ENCODE results near the gene C16orf96. TPM values are rescaled to one million over a fixed set of nuclear protein-coding genes. Genes with fewer than 3 reads are reported as not detected.

Gene C16orf96
- total RNA-seq, 1 donor from 2014 or later: 0.30 TPM

DNA sequence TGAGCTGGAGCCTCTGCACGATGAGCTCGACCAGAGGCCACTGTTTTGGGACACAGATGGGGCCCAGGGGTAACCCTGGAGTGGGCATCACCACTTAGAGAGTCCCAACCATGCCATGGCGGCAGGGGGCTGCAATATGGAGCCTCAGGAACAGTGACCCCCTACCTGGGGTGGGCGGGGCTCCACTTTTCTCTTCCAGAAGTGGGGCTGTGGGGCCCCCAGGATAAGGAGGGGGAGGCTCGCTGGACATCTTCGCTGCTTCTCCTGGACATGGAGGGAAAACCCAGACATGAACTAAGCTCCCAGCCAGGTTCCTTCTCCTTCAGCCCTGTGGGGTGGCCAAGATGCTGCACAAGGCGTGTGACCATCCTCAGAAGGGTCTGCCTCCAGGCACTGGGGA, 42.3 kb upstream of the C16orf96 start:
- H3K4me3 Mint-ChIP-seq: no peak overlapping the region
- no peak overlapping the region for H3K27ac Mint-ChIP-seq (ENCODE audit: unreplicated experiment)
- H3K36me3 Mint-ChIP-seq (ENCODE audit: low read depth): no peaks in the 10 kb centered on the region
- DNase-seq (ENCODE audit: low read depth, low spot score): no peak
- no peaks in the 10 kb centered on the region for H3K27me3 Mint-ChIP-seq (ENCODE audit: low read depth)
- H3K4me1 Mint-ChIP-seq: no peaks in the 10 kb centered on the region
- H3K9me3 Mint-ChIP-seq: no peaks in the 10 kb centered on the region
- TF ChIP-seq, protein P1, sequence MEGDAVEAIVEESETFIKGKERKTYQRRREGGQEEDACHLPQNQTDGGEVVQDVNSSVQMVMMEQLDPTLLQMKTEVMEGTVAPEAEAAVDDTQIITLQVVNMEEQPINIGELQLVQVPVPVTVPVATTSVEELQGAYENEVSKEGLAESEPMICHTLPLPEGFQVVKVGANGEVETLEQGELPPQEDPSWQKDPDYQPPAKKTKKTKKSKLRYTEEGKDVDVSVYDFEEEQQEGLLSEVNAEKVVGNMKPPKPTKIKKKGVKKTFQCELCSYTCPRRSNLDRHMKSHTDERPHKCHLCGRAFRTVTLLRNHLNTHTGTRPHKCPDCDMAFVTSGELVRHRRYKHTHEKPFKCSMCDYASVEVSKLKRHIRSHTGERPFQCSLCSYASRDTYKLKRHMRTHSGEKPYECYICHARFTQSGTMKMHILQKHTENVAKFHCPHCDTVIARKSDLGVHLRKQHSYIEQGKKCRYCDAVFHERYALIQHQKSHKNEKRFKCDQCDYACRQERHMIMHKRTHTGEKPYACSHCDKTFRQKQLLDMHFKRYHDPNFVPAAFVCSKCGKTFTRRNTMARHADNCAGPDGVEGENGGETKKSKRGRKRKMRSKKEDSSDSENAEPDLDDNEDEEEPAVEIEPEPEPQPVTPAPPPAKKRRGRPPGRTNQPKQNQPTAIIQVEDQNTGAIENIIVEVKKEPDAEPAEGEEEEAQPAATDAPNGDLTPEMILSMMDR (conservative IDR thresholded peaks at IDR 0.05): no peak

DNA sequence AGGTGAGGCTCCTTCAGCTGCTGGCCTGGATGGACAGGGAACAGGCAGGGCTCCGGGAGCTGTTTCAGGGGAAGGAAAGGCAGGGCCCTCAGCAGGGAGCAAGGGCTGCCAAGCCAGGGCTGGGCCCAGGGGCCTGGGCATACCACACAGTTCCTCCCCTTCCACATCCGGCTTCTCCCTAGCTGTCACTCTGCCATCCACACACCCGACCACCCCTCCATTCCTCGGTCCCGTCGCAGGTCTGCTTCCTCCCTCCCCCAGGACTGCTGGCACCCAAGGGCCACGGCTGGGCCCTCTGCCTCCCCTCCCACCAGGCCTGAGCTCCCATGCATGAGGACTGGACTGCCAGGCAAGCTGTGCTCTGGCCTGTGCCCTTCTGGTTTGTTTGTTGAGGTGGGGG, 41.5 kb upstream of the C16orf96 start:
- TF ChIP-seq, protein P1 (conservative IDR thresholded peaks at IDR 0.05): no peak
- Mint-ChIP-seq H3K9me3 (no peaks in the 10 kb centered on the region), H3K27me3 (ENCODE audit: low read depth) (no peaks in the 10 kb centered on the region), H3K4me3 (no peak overlapping the region), H3K27ac (ENCODE audit: unreplicated experiment) (no peak overlapping the region), H3K4me1 (no peaks in the 10 kb centered on the region), H3K36me3 (ENCODE audit: low read depth) (no peaks in the 10 kb centered on the region)
- DNase-seq (ENCODE audit: low read depth, low spot score): no peak

DNA sequence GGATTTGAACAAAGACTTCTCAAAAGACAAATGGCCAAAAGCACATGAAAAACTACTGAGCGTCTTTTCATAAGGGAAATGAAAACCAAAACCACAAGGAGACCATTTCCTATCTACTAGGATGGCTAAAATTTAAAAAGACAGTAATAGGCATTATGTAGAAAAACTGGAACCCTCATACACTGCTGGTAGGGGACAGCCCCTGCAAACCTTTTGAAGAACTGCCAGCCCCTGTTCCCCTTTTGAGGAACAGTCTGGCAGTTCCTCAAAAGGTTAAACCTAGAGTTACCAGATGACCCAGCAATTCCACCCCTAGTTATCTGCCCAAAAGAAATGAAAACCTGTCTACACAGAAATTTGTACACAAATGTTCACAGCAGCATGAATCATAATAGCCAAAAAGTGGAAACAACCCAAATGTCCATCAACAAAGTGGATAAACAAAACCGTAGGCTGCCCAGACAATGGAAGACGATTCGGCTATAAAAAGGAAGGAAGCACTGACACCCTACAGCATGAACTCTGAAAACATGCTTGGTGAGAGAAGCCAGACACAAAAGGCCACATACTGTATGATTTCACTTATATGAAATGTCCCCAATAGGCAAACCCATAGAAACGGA, 40.4 kb upstream of the C16orf96 start:
- Mint-ChIP-seq H3K4me3 (no peak overlapping the region), H3K27ac (ENCODE audit: unreplicated experiment) (no peak overlapping the region), H3K27me3 (ENCODE audit: low read depth) (no peaks in the 10 kb centered on the region), H3K36me3 (ENCODE audit: low read depth) (no peaks in the 10 kb centered on the region), H3K9me3 (no peaks in the 10 kb centered on the region), H3K4me1 (no peaks in the 10 kb centered on the region)
- TF ChIP-seq, protein P1 (conservative IDR thresholded peaks at IDR 0.05): no peak
- no peak for DNase-seq (ENCODE audit: low read depth, low spot score)

DNA sequence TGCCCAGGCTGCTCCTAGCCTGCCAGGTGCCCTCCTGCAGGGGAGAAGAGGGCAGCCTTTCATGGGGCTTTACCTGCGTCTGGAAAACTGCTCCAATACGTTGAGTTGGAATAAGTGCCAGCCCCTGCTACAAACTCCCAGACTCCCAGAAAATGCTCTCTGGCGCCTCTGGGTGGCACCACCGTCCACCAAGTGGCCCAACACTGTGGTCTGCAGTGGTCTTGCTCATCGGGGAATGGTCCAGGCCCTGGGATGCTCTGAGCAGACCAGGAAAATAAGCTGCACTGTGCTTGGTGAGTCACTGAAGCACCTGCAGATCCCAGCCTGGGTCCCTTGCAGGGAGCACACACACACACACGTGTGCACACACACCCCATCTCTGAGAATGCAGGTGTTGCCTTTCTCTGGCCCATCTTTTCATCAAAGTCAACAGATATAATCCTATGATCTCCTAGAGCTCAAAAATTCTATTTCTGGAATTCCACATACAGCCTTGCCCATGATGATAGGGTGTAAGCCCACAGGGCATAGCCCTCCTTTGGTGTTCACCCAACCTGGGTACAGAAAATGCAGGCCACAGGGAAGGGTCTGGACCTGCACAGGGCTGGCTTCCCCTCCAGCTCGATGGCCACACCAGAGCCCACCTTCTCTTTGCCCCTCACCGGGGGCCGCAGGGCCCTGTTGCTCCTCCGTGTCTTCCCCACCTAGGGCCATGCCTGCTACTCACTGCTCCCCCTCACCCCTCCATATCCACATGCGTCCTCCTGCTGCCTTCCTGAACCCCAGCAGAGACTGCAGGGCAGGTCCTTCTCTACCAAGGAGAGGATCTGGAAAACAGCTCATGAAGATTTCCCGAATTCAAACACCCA, 38.1 kb upstream of the C16orf96 start:
- H3K27me3 Mint-ChIP-seq (ENCODE audit: low read depth): no peaks in the 10 kb centered on the region
- H3K4me3 Mint-ChIP-seq: no peak overlapping the region
- no peaks in the 10 kb centered on the region for H3K36me3 Mint-ChIP-seq (ENCODE audit: low read depth)
- H3K27ac Mint-ChIP-seq (ENCODE audit: unreplicated experiment): no peak overlapping the region
- DNase-seq (ENCODE audit: low read depth, low spot score): peak; percentile 44
- TF ChIP-seq, protein P1 (conservative IDR thresholded peaks at IDR 0.05): peak; percentile 72
- H3K4me1 Mint-ChIP-seq: peaks cover 4% of the 10 kb centered on the region
- no peaks in the 10 kb centered on the region for H3K9me3 Mint-ChIP-seq

DNA sequence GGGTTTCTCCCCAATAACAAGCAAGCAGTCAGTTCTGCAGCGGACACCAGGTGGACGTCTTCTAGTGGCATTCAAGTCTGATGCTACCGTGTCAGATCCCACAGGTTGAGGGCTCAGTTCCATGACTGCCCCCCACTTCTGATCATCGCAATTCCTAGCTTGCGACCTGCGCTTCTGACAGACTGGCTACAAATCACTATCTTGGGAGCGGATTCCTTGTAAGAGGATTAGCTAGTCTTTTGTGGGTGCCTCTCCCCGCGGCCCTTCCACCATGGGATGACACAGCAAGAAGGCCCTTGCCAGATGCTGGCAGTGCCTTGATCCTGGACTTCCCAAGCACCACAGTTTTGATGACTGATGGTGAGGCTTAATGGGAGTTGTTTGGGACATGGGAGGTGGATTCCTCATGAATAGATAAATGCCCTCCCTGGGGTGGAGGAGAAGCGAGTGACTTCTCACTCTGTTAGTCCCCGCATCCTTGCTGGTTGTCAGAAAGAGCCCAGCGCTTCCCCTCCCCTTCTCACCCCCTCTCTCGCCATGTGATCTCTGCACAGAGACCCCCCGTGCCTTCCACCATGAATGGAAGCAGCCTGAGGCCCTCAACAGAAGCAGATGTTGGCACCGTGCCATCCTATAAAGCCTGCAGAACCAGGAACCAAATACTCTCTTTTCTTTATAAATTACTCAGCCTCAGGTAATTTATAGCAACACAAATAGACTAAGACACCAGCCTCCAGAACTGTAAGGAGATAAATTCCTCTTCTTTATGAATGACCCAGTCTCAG, 36.7 kb upstream of the C16orf96 start:
- H3K27me3 Mint-ChIP-seq (ENCODE audit: low read depth): no peaks in the 10 kb centered on the region
- no peak overlapping the region for H3K4me3 Mint-ChIP-seq
- TF ChIP-seq, protein P1 (conservative IDR thresholded peaks at IDR 0.05): no peak
- peaks cover 3% of the 10 kb centered on the region for H3K36me3 Mint-ChIP-seq (ENCODE audit: low read depth)
- H3K9me3 Mint-ChIP-seq: no peaks in the 10 kb centered on the region
- no peak overlapping the region for H3K27ac Mint-ChIP-seq (ENCODE audit: unreplicated experiment)
- peaks cover 9% of the 10 kb centered on the region for H3K4me1 Mint-ChIP-seq
- DNase-seq (ENCODE audit: low read depth, low spot score): no peak

Data from neural crest cell (in vitro differentiated cells).